GM12872 (cell line): ENCODE measurements around the gene VSIG10.

Experiments used
- TF ChIP-seq, protein P1 (sequence below): IDR thresholded peaks from 3 replicates; pipeline ENCODE4 v1.5.1; 2011; ENCODE audit warnings: low read depth, mild to moderate bottlenecking, low read length, moderate library complexity; ENCODE audit not compliant: insufficient read depth

The VSIG10 gene

GRCh38 chr12:118124333-118124874 lies 20.6 kb upstream of the VSIG10 start:
- TF ChIP-seq, protein P1, sequence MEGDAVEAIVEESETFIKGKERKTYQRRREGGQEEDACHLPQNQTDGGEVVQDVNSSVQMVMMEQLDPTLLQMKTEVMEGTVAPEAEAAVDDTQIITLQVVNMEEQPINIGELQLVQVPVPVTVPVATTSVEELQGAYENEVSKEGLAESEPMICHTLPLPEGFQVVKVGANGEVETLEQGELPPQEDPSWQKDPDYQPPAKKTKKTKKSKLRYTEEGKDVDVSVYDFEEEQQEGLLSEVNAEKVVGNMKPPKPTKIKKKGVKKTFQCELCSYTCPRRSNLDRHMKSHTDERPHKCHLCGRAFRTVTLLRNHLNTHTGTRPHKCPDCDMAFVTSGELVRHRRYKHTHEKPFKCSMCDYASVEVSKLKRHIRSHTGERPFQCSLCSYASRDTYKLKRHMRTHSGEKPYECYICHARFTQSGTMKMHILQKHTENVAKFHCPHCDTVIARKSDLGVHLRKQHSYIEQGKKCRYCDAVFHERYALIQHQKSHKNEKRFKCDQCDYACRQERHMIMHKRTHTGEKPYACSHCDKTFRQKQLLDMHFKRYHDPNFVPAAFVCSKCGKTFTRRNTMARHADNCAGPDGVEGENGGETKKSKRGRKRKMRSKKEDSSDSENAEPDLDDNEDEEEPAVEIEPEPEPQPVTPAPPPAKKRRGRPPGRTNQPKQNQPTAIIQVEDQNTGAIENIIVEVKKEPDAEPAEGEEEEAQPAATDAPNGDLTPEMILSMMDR: no peak

DNA sequence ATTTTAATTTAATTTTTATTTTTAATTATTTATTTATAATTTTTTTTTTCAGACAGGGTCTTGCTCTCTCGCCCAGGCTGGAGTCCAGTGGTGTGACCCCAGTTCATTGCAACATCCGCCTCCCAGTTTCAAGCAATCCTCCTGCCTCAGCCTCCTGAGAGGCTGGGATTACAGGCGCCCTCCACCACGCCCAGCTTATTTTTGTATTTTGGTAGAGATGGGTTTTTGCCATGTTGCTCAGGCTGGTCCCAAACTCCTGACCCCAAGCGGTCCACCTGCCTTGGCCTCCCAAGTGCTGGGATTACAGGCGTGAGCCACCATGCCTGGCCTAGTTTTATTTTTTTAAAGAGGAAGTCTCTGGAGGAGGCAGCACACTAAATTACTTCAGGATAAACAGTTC lies 18.5 kb upstream of the VSIG10 start:
- TF ChIP-seq, protein P1: no peak

DNA sequence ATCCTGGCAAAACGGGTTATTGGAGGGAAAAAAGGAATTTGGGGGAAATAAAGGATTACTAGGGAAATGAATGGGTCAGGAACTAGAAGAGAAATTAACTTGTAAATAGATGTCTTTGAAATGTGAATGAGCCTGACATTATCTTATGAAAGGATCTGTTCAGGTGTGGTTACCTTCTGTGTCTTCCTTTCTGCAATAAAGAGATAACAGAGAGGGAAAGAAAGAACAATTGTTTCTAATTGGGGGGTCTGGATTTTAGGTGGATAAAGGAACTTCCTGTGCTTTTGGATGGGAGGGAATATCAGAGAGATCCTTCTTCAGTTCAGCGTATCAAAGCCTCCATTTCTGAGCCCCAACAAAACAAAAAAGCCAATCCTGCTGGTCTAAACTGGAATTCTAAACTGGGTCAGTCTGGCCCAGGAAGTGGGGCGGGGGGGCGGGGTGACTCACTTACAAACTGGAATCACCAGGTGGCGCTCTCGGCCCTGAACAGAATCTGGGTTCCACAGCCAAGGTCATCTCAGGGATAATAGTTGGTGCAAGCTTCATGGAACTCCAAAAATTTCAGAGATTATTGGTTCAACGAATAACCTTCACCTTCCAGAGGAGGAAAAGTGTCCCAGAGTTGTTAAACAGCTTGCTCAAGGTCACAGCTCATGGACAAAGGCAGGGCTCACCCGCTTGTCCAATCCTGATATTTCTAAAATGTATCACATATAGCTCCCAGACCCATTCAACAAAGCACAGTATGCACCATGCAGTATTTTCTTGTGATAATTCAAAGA lies 17.0 kb upstream of the VSIG10 start:
- TF ChIP-seq, protein P1: peak; percentile 70

GRCh38 chr12:118119449-118119879 lies 15.7 kb upstream of the VSIG10 start:
- TF ChIP-seq, protein P1: no peak

- TF ChIP-seq, protein P1: no peak
Measured at GRCh38 chr12:118109088-118109487, 5.3 kb upstream of the VSIG10 start.

GRCh38 chr12:118107694-118108093 lies 3.9 kb upstream of the VSIG10 start:
- TF ChIP-seq, protein P1: no peak

- TF ChIP-seq, protein P1: no peak
Measured at GRCh38 chr12:118107011-118107410, 3.2 kb upstream of the VSIG10 start.
